Measurements from ENCODE around the gene PHF21A. TPM values are rescaled to one million over a fixed set of nuclear protein-coding genes. Genes with fewer than 3 reads are reported as not detected.

The PHF21A gene
- total RNA-seq, 1 donor from 2014 or later, result 69.7 TPM

- Histone ChIP-seq H3K27me3 (no peaks in the 10 kb centered on the region), H3K4me3 (no peak overlapping the region), H3K36me3 (no peaks in the 10 kb centered on the region), H3K27ac (no peak overlapping the region), H3K4me1 (peaks cover 0 to 31% of the 10 kb centered on the region in 2 donors), H3K9me3 (no peaks in the 10 kb centered on the region)
- TF ChIP-seq CTCF (IDR thresholded peaks at IDR 0.05), result no peak
- intact Hi-C loops (cut with DNase I), result no loop called here
- DNase-seq (ENCODE audit: low spot score in 2 of 2), result no peak
These were observed 18.4 kb downstream of the PHF21A start for GRCh38 chr11:46102843-46103242.

GRCh38 chr11:46100670-46101069 lies 20.6 kb downstream of the PHF21A start:
- intact Hi-C loops (cut with DNase I), result no loop called here
- TF ChIP-seq CTCF (IDR thresholded peaks at IDR 0.05), result no peak
- H3K36me3 ChIP-seq, result no peaks in the 10 kb centered on the region
- H3K9me3 ChIP-seq, result no peaks in the 10 kb centered on the region
- no peak overlapping the region for H3K27ac ChIP-seq
- H3K4me3 ChIP-seq, result no peak overlapping the region
- peaks cover 0 to 21% of the 10 kb centered on the region in 2 donors for H3K4me1 ChIP-seq
- DNase-seq (ENCODE audit: low spot score in 2 of 2), result no peak
- no peaks in the 10 kb centered on the region for H3K27me3 ChIP-seq

GRCh38 chr11:46099963-46100316 lies 21.3 kb downstream of the PHF21A start:
- H3K36me3 ChIP-seq, result no peaks in the 10 kb centered on the region
- peak overlapping the region in 1 of 2 donors; percentile 36 for H3K27ac ChIP-seq
- no peaks in the 10 kb centered on the region for H3K9me3 ChIP-seq
- intact Hi-C loops (cut with DNase I), result no loop called here
- no peak for TF ChIP-seq CTCF (IDR thresholded peaks at IDR 0.05)
- no peak for DNase-seq (ENCODE audit: low spot score in 2 of 2)
- H3K4me1 ChIP-seq, result peaks cover 0 to 15% of the 10 kb centered on the region in 2 donors
- no peaks in the 10 kb centered on the region for H3K27me3 ChIP-seq
- H3K4me3 ChIP-seq, result peak overlapping the region; percentile 13 to 20

GRCh38 chr11:46090375-46090774 lies 30.9 kb downstream of the PHF21A start:
- intact Hi-C loops (cut with DNase I), result no loop called here

GRCh38 chr11:46079662-46080061 lies 41.6 kb downstream of the PHF21A start:
- no peak overlapping the region for H3K27ac ChIP-seq
- no peaks in the 10 kb centered on the region for H3K27me3 ChIP-seq
- no peaks in the 10 kb centered on the region for H3K4me1 ChIP-seq
- no peaks in the 10 kb centered on the region for H3K9me3 ChIP-seq
- H3K4me3 ChIP-seq, result no peak overlapping the region
- no peak for TF ChIP-seq CTCF (IDR thresholded peaks at IDR 0.05)
- intact Hi-C loops (cut with DNase I), result no loop called here
- H3K36me3 ChIP-seq, result peaks cover 0 to 18% of the 10 kb centered on the region in 2 donors
- DNase-seq (ENCODE audit: low spot score in 2 of 2), result no peak

More at GRCh38 chr11:46090375-46090774, 30.9 kb downstream of the PHF21A start:
- no peaks in the 10 kb centered on the region for H3K9me3 ChIP-seq
- peaks cover 4 to 5% of the 10 kb centered on the region in 2 donors for H3K36me3 ChIP-seq
- no peak for TF ChIP-seq CTCF (IDR thresholded peaks at IDR 0.05)
- H3K4me1 ChIP-seq, result no peaks in the 10 kb centered on the region
- no peak overlapping the region for H3K27ac ChIP-seq
- DNase-seq (ENCODE audit: low spot score in 2 of 2), result no peak
- no peaks in the 10 kb centered on the region for H3K27me3 ChIP-seq
- no peak overlapping the region for H3K4me3 ChIP-seq

- Histone ChIP-seq H3K27me3 (no peaks in the 10 kb centered on the region), H3K4me3 (no peak overlapping the region), H3K27ac (no peak overlapping the region), H3K36me3 (peaks cover 6% of the 10 kb centered on the region in 2 donors), H3K9me3 (no peaks in the 10 kb centered on the region), H3K4me1 (no peaks in the 10 kb centered on the region)
- no peak for DNase-seq (ENCODE audit: low spot score in 2 of 2)
- no peak for TF ChIP-seq CTCF (IDR thresholded peaks at IDR 0.05)
- intact Hi-C loops (cut with DNase I), result no loop called here
These were observed 45.3 kb downstream of the PHF21A start for GRCh38 chr11:46075928-46076327.

Data from ascending aorta (tissue), 2 donors.